Prostate gland (tissue), 2 donors: ENCODE data around the gene TOMM40.

Experiments
- CTCF ChIP-seq, 4 experiments: fragments of 200-600 bp in 2 of 4; fragments of 450-650 bp in 2 of 4; sonication (generic) in 2 of 4; IDR thresholded peaks; 1 replicate in 3 of 4; 2 replicates in 1 of 4; pipeline ENCODE4 v1.5.1; 2016 to 2019; ENCODE audit warnings: antibody characterized with exemption in 4 of 4, mild to moderate bottlenecking in 2 of 4, moderate library complexity in 2 of 4
- POLR2A ChIP-seq: fragments of 450-650 bp; IDR thresholded peaks from one replicate; pipeline ENCODE4 v1.6.1; 2016; ENCODE audit warnings: antibody characterized with exemption, mild to moderate bottlenecking
- POLR2AphosphoS5 ChIP-seq: sonication (generic); formaldehyde crosslinking; IDR thresholded peaks from one replicate; pipeline ENCODE4 v1.6.1; 2017; ENCODE audit warnings: antibody characterized with exemption

GRCh38 chr19:44900328-44901244, 9.5 kb downstream of the TOMM40 start:
- no peak for TF ChIP-seq CTCF (IDR thresholded peaks at IDR 0.05)
- no peak for TF ChIP-seq POLR2A
- TF ChIP-seq POLR2AphosphoS5 = no peak
